Measurements from ENCODE around the gene NPHP1.
"Not testable (repeated sequence)": the region's sequence is repeated elsewhere in the genome, so short reads cannot be mapped to it uniquely, and the experiment has no call there.

NPHP1 gene

GRCh38 chr2:110131166-110131565 lies 73.6 kb downstream of the NPHP1 start:
- DNase-seq = no peak

DNA sequence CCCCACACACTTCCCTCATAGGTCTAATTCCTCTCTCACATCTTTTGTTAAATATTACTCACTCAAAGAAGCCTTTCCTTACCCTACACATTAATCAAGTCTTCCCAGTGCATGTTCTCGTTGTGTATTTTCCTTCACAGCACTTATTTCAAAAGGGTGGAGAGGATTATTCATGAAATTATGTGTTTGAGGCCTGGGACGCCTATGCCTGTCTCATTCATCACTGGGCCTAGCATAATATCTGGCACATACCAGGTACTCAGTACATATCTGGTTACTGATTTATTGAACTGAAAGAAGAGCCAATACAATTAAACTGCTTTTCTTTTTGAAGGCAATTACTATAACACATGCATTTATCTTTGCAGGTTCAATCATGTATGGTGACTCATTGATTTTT lies 74.1 kb downstream of the NPHP1 start:
- no peak for DNase-seq

DNA sequence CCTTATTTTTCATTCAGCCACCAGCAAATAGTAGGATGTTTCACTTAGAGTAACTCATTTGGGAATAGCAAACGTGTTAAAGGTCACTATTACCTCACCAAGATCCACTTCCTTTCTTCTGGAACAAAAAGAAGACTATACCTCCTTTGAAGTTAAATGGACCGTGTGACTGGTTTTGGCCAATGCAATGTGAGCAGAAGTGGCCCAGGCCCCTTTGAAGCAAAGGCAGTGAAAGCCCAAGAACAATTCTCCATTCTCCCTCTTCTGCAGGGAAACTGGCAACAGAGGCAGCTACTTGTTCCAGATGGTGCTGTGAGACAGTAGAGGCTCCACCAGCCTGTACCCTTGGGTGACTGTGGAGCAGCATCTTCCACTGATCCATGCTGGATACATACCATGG lies 77.9 kb downstream of the NPHP1 start:
- no peak for DNase-seq

DNA sequence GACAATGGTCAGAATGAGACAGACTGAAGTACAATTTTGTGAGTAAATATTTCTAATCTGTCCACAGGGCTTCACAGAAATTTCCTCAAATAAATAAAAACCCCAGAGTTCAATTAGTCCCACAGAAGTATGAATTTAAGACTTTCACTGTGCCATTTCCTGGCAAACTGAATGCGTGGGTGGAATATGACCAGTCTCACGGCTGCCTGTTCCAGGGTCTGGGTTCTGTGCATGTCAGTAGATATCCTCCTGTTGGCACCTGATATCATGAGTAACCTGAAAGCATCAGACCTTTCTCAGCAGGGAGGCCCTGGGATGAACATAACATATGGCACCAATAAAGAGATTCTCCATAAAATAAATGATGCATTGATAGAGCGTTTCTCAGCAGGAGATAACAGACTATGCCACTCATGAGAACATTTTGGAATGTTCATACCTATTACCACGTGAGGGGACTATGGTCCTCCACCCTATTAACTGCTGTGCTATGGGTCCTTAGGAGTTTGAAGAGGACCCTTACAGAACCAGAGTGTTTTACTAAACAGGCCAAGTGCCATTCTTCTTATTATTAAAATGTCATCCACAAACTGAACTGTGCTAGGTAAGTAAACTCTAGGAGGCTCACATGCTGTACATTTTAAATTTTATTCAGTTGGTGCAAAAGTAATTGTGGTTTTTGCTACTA lies 78.6 kb downstream of the NPHP1 start:
- DNase-seq = no peak

- DNase-seq = no peak
Observed at GRCh38 chr2:110124939-110125691, 79.7 kb downstream of the NPHP1 start.

DNA sequence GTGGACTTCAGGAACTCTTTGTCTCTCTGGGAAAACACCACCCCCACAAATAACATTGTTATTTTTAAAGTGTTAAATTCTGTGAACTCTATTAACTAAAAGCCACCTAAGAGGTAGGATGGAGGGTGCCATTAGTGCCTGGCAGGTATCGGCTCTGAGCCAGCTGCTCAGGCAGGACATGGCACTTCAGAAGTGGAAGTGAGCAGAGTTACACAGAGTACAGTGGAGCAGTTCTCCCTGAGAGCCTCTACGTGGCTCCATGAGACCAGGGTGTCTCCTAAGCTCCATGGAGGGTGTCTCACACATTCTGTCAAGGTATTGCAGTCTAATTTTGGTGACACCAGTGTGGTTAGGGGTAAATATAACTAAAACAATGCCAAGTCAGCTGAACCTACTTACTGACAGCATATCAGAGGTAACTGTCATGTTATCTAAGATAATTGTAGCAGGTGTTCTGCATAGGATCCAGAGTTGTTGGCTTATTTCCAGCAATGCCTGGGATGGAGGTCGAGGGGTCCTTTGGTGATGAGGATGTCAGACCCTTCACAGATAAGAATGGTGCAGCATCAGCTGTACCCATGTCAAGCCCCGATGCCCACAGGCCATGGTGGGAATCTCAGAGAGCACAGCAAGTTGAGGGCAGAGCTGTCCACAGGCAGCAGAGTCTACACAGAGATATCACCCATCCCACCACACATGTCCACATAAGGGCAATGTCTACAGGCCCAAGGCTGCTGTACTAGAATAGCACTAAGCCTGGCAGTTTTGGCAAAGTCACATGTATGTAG lies 80.6 kb downstream of the NPHP1 start:
- DNase-seq = no peak

GRCh38 chr2:110121592-110121991 lies 83.2 kb downstream of the NPHP1 start:
- no peak for DNase-seq

GRCh38 chr2:110121052-110121334 lies 83.8 kb downstream of the NPHP1 start:
- DNase-seq = no peak

- DNase-seq = no peak
Observed at GRCh38 chr2:110120171-110121051, 84.4 kb downstream of the NPHP1 start.

- peak; percentile 56 for DNase-seq
Observed at GRCh38 chr2:110116033-110116710, 88.6 kb downstream of the NPHP1 start.

DNA sequence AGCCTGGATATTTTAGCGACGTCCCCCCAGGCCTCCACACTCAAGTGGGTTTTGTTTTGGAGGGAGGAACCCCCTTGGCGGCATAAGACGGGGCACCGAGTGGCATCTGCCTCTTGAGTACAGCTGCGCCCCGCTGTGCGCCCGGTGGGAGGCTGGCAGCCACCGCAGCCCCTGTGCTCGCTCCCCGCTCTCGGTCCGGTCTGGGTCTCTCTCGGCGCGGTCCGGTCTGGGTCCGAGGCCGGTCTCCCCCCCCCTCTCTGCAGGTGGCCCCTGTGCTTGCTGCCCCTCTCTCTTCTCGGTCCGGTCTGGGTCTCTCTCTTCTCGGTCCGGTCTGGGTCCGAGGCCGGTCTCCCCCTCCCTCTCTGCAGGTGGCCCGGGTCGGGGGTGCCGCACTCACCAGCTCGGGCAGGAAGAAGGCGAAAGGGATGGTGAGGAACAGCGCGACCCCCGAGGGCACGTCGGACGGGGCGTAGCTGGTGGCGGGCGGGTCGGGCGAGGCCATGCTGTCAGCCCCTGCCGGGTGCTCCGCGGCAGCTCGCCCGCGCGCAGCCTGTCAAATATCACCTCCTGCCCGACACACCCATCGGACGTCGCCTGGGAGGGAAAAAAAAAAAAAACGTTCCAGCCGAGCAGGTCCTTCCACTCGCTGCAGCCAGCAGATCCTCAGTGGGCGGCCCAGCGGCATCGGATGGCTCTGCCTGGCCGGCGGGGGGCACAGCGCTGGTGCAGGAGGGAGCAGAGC lies 89.4 kb downstream of the NPHP1 start, which contains the start of gene MALL:
Gene MALL (minus strand): TSS at position 532 of the 742 bp plus-strand sequence. CDS start 30 bp downstream, at position 502.
- DNase-seq = peak; percentile 71

GRCh38 chr2:110114831-110115255 lies 90.0 kb downstream of the NPHP1 start:
- peak; percentile 45 for DNase-seq

GRCh38 chr2:110113961-110114591 lies 90.7 kb downstream of the NPHP1 start:
- no peak for DNase-seq

- not testable (repeated sequence) for DNase-seq
Observed at GRCh38 chr2:110108291-110108690, 96.5 kb downstream of the NPHP1 start.

- DNase-seq = no peak
Observed at GRCh38 chr2:110107092-110108079, 97.4 kb downstream of the NPHP1 start.

- no peak for DNase-seq
Observed at GRCh38 chr2:110106642-110107041, 98.2 kb downstream of the NPHP1 start.

DNA sequence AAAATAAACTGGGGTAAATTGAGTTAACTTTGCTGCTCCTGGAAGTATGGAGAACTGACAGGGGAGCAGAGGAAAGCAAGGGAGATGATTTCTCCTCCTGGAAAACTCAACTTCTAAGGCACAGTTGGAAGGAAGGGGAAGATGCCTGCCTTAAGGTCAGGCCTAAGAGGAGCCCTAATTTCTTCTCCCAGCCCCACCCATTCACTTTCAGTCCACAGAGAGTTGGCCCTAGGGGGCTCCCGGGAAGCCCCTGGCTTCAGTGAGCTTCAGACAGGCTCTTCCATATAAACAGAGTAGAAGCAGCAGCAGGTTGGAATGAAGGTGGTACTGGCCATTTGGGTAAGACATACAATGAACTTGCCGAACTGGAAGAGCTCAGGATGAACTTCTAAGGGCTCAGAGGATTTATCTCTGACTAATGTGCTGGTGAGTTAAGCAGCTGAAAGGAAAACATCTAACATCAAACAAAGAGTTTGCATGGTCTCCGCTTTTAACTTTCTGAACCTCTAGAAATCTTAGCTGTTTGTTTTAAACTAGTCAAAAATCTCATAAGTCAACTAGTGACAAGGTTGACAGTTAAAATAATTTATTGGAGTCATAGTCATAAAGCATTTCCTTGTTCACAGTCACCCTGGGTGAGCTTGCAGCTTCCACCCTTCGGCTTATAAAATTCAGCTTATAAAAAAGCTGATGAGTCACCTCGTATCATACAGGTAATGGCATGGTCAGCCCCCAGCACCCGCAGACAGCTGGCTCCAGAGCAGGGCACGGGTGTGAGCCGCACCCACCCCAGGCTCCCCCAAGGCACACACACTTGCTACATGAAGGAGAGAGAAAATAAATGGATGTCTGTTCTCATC lies 99.0 kb downstream of the NPHP1 start:
- DNase-seq = no peak

- DNase-seq = no peak
Observed at GRCh38 chr2:110105183-110105582, 99.6 kb downstream of the NPHP1 start.

All from right kidney (tissue), 1 donor.